Stimulated activated CD4-positive, alpha-beta T cell treated with anti-CD3 and anti-CD28 coated beads, Interleukin-2, amount 100 ng/mL, for 4 hours (primary cell): ENCODE measurements around the gene DSP.
A peak's percentile ranks its signal among the peaks of the same experiment; 100 is the strongest.

ENCODE experiments used
- DNase-seq: peaks from one replicate; pipeline ENCODE4 v3.0.0-alpha.2; 2020; ENCODE audit warnings: low read depth

DSP gene

DNA sequence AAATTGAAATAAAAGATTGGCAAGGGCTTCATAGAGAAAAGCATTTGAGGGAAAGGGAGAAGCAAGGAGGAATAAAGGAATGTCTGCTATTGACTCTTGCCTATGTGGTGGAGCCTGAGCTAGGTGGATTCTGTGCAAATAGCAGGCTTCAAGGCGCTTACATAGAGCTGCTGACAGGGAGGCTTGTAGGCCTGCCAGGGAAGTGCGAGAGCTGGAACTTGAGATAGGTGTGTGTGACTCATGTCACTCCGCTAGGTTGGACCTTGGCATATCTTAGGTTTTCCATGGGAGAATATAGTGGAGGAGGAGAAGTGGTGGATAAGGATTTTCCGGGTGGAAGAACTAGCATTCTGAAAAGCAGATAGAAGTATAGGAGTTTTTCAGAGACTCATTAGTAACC, 62.5 kb downstream of the DSP start:
- no peak for DNase-seq

GRCh38 chr6:7604506-7604905, 63.0 kb downstream of the DSP start:
- no peak for DNase-seq

DNA sequence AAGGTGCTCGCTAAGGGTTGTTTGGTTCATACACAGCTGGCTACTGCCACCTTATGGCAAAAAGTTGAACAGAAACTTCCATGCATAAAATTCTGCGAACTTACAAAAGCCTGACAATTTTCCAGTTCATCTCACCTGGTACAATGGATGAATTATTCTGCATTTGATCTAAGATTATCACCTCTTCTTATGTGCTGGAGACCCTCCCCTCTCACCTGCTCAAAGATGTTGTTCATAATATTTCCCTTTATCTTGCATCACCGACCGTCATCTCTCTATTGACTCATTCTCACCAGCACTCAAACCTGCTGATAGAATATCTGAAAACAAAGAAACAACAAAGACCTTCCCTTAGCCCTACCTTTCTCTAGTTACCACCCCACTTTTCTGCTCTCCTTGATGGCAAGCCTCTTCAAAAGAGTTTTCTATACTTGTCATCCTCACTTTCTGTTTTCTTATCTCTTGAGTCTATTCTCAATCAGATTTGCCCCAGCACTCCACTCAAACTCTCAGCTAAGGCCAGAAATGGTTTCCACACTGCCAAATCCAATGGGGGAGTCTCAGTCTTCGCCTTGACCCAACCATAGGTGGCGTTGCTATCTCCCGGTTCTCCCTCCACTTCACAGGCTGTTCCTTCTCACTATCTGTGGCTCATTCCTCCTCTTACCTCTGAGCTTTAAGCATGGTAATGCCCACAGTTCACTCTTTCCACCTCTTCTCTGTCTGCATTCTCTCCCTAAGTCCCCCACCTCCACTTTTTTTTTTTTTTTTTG, 74.3 kb downstream of the DSP start:
- peak; percentile 4 for DNase-seq

DNA sequence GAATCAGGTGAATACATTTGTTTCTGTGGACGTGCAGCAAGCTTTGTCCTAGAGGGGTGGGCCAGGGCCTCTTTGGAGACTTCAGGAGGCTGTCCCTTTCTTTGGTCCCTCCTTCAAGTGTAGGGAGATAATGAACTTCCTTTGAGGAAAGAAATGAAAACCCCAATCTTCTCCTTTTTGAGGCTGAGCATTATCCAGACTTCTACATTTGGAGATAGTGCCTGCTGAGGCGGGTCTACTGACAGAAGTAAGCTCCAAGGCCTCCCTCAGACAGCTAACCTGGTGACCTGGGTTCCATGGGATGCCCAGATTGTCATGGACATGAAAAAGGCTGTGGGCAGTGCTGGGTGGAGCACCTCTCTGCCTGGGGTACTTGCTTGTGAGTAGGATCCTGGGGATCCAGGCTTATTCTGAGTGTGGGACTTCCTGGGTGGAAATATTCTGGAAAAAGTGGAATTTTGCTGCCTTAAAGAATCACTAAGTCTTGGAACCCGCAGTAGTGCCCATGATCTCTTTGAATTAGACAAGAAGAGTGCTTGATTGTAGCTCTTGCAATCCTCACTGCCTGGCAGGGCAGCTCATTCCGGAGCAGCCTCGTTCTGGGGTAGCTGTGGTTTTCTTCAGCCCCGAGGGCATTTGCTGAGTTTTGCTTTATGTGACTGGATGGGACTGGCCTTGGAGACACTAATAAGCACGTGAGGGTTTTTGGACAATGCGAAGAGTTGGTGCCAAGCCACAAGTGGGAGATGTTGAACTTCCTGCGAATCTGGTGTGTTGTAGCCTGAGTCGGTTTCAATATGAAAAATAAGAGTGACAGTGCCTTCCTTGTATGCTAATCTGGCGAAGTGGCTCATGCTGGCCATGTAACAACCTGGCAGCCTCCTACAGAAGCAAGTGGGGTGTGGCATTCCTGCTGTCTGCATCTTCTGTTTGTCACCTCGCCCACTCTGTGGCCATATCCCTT, 76.6 kb downstream of the DSP start:
- DNase-seq = no peak

- no peak for DNase-seq
Observed at GRCh38 chr6:7621761-7622160, 80.3 kb downstream of the DSP start.

- DNase-seq = no peak
Observed at GRCh38 chr6:7624796-7625710, 83.6 kb downstream of the DSP start.

- no peak for DNase-seq
Observed at GRCh38 chr6:7628479-7628878, 87.0 kb downstream of the DSP start.

- no peak for DNase-seq
Observed at GRCh38 chr6:7628909-7629308, 87.4 kb downstream of the DSP start.

- DNase-seq = no peak
Observed at GRCh38 chr6:7629321-7629720, 87.8 kb downstream of the DSP start.

DNA sequence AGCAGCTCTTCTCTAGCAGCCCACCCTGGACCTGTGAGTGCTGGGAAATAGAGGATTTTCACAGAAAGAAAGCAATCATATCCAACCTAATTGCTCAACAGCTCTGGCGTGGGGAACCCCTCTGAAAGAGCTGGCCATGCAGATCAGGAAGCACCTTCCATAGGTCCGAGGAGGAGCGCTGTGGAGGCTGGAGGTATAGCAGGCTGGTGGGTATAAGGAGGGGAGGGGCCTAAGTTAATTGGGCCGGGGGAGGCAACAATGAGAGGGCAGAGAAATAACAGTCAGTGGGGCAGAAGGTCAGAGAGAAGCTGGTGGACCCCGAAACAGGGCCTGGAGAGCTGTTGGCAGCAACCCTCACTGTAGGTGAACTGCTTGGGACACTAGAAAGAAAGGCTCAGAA, 89.3 kb downstream of the DSP start:
- no peak for DNase-seq

DNA sequence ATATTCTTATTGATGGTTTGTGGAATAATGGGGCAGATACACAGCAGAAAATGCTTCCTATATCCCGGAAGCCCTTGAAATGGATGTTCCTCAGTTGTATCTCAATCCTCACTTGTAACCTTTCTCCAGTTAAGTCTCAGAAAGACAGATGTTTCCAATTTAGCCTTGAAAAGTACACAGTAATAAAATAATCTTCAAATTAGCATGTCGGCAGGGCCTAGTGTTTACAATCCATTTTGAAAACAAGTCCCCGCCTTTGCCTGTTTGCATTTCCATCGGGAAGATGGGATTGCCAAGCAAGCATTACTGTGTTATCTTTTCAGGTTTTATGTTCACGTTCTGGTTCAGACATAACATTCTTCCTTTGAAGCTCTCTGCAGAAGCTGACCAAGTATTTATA, 90.0 kb downstream of the DSP start:
- DNase-seq = no peak

GRCh38 chr6:7632501-7633290, 91.2 kb downstream of the DSP start:
- DNase-seq = no peak

GRCh38 chr6:7633361-7633760, 91.9 kb downstream of the DSP start:
- no peak for DNase-seq

DNA sequence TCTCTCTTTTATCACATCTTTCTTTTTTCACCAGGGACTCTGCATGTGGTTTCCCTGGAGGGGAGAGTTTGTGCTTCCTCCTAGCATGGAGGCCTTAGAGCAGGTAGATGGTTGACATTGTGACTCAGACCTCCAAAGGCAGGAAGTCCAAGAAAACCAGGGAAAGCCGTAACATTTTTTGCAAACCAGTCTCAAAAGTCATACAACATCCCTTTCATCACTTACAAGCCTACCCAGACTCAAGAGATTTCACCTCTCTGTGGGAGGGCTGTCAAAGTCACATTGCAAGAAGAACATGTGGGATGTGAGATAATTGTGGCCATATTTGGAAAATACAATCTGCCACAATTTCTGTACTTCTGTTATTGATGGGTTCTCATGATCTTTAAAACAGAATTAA, 94.7 kb downstream of the DSP start:
- DNase-seq = no peak
